GM19468 (cell line): ENCODE data around the gene NOBOX.
"Not testable (repeated sequence)": the region's sequence is repeated elsewhere in the genome, so short reads cannot be mapped to it uniquely, and the experiment has no call there.

Experiments
- ATAC-seq: cut with Tn5 transposase; IDR thresholded peaks from one replicate; pipeline ENCODE4 v1.9.1; 2021; ENCODE audit warnings: mild to moderate bottlenecking, moderate library complexity, moderate number of reproducible peaks; ENCODE audit not compliant: unreplicated experiment; ENCODE audit errors: extremely low read depth

The NOBOX gene

DNA sequence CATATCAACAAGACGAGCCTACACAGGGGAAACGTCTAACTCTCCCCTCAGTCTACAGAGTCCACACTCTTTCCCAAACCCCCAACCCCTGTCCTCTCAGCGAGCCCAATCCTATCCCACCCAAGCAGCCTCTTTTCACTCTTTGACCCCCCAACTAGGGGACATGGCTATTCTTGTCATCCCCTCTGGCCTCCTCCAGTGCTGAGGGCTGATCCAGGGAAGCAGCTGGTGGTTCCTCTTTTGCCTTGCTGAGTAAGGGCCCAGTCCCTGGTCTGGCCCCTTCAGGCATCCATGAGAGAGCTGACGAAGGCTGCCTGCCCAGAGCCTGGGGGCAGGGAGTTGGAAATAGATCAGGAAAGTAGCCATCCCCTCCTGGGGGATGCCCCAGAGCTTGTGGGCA, 6.4 kb downstream of the NOBOX start:
- ATAC-seq = no peak

DNA sequence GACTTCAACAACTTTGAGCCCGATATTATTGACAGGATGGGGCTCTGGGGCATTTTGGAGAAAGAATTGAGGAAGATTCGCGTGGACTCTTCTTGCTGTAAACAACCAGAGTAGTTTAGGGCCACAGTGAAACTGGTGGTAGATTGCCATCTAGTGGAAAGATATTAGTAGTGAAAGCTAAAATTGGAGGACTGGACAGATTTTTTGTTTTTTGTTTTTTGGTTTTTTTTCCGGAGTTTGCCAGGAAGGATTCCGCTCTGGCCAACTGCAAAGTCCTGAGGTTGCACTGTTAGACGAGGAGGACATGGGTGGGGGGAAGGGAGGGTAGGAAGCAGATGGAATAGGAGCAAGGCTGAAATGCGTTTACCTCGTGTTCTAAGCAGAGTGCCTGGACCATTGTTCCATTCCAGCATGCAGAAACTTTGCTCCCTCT, 11.7 kb downstream of the NOBOX start:
- no peak for ATAC-seq

DNA sequence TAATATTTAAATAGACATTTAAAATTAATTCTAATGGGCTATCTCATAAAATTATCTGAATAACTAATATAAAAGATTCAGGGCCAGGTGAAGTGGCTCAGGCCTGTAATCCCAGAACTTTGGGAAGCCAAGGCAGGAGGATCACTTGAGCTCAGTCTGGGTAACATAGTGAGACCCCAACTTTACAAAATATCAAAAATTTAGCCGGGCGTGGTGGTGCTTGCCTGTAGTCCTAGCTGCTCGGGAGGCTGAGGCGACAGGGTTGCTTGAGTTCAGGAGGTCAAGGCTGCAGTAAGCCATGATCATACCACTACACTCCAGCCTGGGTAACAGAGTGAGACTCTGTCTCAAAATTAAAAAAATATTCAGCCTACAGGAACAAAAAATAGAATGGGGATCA, 12.5 kb downstream of the NOBOX start:
- ATAC-seq = no peak

DNA sequence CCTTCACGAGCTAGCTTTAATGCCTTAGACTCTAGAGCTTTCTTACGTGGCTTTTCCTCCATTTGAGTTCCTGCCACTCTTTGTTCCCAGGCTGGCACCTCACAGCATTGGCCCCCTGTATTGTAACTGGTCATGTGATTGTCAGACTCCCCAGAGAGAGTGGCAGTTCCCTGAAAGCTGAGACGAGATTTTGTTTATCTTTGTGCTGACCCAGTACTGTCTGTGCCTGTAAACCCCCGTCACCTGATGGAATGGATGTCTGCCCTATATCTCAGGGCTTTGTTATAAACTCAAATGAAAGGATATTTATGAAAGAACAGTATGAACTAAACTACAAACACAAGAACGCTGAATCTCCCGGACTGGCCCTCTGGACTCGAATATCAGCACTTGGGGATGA, 13.0 kb downstream of the NOBOX start:
- no peak for ATAC-seq

DNA sequence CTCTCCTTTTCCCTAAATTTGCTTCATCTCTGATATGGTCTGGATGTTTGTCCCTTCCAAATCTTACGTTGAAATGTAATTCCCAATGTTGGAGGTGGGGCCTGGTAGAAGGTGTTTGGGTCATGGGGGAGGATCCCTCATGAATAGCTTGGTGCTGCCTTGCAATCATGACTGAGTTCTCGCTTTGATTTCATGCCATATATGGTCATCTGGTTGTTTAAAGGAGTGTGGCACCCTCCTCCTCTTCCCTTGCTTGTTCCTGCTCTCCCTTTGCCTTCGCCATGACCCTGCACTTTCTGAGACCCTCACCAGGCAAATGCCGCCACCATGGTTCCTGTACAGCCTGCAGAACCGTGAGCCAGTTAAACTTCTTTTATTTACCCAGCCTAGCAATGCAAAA, 14.5 kb downstream of the NOBOX start:
- ATAC-seq = no peak

DNA sequence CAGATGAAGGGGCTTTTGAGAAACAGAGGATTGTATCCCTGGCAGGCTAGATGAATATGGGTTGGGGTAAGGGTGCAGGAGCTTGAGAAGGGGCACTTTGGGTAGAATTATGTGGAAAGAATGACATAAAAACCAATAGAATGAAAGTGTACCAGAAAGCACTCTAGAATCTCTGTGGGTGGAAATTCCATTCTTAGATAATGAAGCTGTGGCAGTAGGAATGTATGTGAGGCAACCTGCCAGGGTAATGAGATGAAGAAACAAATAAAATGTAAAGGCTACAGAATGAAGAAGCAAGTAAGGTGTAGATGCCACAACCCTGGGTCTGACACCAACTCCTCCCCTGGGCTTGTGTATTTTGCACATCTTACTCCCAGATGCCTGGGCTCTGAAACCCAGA, 16.8 kb downstream of the NOBOX start:
- ATAC-seq = no peak

DNA sequence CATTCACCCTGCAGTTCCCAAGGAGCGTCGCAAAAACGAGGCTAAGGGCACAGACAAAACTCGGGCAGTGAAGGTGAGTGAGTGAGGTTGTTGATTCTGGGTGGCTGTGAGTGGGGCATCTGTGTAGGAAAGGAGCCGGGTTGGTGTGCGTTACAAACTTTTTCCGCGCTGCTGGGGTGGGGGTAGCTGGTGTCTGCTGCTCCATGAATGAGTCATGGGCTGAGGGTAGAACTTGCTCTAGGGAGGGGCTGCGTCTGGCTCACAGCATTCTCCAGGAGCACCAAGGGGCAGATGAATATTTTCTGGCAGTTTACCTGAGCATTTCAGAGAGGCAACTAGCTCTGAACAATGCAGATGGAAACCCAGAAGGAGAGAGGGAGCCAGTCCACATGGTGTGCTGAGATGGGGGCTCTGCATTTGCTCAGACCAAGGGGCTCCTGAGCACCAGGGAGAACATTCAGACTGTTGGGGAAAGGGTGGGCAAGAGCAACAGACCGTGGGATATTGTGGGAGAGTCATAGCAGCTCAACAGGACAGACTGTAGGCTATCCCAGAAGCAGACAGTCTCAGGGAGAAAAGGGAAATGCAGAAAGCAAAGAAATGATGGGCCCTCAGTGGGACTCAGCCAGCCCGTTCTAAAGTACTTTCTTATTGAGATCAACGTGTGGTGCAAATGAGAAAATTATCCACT, 18.8 kb downstream of the NOBOX start:
- ATAC-seq = no peak

DNA sequence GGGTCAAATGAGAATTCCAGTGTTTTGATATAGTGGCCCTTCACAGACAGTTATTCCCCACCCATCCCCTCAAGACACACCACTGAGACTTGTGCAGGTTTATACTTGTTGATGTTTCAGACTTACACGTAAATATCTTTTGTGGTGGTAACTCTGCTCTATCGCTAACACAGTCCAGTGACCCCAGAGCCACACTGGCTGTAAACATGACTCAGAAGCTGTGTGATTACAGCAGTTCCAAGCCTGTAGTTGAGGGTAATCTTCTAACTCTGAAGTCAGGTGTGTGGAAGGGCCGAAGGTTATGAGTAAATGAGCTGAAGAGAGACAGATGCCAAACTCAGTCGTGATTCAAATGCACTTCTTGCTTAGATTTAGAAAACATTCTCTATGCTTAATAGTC, 19.4 kb downstream of the NOBOX start:
- ATAC-seq = no peak

DNA sequence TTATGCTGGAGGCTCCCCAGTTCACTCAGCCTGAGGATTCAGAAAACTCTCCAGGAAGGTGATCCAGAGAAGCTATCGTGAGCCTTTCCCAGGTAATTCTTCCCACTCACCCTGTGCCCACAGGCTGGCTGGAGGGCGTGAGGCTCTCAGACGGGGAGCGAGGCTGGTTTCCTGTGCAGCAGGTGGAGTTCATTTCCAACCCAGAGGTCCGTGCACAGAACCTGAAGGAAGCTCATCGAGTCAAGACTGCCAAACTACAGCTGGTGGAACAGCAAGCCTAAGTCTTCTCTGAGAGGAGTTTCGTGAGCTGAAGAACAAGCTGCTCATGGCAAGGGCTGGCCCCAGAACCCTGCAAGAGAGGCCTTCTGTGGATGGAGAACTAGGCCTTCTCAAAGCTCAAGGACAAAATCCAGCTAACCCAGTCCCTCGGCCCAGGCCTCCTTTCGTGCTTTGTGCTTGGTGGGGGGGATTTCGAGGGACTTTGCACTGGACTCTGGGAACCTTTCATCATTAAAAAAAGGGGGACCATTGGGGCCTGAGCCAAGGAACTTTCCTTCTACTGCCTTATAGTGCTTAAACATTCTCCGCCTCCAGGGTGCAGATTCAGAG, 23.6 kb downstream of the NOBOX start:
- ATAC-seq = no peak

DNA sequence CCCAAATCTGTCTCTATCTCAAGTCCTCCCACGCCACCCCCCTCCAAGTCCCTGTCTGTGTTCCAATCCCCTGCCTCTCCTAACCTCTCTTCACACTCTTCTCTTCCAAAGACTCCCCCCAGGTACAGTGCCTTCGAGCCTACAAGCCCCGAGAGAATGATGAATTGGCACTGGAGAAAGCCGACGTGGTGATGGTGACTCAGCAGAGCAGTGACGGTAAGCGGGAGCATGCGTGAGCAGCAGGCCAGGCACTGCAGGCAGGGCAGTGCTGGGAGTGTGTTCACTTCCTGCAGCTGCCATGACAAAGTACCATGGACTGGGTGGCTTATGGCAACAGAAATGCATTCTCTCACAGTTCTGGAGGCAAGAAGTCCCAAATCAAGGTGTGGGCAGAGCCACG, 24.8 kb downstream of the NOBOX start:
- ATAC-seq = no peak

DNA sequence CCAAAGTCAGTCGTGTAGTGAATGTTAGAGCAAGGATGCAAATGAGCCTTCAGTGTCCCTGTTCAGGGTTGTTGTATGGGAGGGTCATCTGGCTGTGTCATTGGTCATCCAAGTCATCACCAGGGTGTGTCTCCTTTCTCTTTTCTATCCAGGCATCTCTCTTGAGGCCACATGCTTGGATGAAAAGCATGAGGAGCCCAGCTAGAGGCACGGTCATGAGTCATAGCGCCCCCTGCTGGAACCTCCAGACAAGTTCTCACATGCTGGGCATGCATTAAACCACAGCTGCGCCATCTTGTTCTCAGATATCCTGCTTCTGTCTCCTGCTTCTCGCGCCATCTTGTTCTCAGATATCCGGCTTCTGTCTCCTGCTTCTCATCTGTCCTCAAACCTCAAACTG, 34.3 kb downstream of the NOBOX start:
- not testable (repeated sequence) for ATAC-seq

DNA sequence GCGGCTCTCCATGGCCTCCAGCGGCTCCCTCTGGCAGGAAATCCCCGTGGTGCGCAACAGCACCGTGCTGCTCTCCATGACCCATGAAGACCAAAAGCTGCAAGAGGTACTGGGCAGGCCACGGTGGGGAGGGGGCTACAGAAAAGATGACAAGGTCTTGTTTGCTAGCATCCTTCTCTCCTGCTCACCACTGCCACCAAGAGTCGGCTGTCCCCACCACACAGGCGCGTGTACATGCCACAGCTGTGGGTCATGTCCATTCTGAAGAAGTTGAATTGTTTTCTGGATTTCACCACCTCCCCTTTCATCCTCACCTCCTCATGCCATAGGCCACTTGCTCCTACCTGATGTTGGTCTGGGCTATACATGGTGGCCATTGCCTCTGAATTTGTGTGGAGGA, 36.2 kb downstream of the NOBOX start:
- ATAC-seq = not testable (repeated sequence)

DNA sequence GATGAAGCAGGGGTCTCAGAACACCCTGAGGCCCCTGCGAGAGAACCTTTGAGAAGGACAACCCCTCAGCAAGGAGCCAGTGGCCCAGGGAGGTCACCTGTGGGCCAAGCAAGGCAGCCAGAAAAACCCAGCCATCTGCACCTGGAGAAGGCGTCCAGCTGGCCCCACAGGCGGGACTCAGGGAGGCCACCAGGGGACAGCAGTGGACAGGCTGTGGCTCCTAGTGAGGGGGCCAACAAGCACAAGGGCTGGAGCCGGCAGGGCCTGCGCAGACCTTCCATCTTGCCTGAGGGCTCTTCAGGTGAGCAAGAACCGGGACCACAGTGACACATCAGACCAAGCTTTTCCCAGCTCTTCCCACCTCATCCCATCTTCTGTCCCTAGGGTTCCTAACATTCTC, 38.0 kb downstream of the NOBOX start:
- ATAC-seq = not testable (repeated sequence)

DNA sequence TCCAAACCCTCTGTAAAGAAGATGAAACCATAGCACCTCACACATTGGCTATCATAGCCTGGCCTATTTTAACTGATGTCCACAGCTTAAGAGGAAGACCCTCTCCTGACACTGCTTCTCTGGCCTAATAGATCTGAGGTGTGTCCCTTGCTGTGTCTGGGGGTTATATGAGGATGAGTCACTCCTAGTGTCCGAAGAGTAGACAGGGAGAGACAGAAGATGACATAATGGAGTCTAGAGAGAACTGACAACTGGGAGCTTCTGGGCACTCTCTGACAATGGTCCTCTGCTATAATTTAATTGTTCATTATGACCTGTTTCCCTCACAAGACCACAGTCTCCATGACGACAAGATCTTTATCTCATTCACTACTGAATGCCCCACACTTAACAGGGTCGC, 41.4 kb downstream of the NOBOX start:
- not testable (repeated sequence) for ATAC-seq

DNA sequence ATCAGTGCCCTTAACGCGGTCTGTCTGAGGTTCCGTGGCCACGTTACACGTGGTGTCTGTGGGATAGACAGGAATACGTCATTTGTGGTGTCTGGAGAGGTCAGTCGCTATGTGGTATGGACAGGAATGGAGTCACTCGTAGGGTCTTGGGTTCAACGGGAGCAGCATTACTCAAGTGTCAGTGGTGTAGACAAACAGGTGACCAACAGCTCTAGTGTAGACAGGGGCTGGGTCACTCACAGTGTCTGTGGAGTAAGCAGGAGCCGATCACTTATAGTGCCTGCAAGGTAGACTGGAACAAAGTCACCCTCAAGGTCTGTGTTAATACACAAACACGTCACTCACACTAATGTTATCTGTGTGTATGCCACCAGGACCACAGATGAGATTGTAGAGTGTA, 46.6 kb downstream of the NOBOX start:
- ATAC-seq = not testable (repeated sequence)

DNA sequence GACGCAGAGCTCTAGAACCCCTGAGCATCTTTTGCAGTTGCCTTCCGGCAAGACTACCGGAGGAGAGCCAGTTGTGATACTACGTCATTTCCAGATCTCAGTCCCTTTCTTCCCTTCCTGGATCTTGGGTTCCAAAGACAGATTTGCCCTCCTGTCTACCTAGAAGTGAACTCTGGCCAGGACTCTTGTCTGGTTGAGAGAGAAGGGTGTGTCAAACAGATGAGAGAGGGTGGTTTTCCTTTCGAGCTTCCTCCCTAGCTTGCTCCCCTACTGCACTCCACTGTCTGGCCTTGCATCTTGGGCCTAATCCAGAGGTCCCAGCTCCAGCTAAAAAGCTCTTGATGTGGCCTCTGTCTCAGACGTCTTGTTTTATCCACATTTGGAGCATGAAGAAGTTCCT, 47.3 kb downstream of the NOBOX start:
- not testable (repeated sequence) for ATAC-seq

DNA sequence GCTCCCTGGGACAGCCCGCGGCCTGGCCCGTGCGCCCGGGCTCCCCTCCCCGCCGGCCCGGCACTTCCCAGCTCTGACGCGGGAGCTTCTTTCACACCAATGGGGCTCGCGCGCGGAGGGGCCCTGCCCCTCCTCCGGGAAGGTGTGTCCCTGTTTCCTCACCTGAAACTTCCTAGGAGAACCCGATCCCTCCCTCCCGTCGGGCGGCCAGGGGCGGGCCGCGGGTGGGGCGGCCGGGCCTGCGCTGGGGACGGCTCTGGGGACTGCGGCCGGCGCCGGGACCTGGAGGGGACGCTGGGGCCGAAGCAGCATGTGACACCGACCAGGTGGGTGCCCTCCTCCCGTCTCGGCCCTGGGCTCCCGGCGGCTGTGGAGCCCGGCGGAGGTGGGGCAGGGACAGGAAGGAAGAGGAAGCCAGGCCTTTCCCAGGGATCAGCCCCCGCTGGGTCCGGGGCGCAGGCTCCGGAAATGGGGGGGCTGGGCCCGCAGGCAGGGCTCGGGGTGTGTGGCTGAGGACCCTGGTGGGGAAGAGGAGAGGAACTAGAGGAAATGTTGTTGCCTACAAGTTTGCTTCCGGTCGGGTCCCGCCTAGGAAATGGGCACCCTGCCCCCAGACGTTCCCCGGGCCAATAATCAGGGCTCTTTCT, 48.2 kb downstream of the NOBOX start, which contains the start of gene ARHGEF5:
Gene ARHGEF5, plus strand, starts transcription at position 227 of the 647 bp plus-strand sequence. CDS start 7,268 bp downstream, outside the sequence.
- peak; percentile 77 for ATAC-seq

DNA sequence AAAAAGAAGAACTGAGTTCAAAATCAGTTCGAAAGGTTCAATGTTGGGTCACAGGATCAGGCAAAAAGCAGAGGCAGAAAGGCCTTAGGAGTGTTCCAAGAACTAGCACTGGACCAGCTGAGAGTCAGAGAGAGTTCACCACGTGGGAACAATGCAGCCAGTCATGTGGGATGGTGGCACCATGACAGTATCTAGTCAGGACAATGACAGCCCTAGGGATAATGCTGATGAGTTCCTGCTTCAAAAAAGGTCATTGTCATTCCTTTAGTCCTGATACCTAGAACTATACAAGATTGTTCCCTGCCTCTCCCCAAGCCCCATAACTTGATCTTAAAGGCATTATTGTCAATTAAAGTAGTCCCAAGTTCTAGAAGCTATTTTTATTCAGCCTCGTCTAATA, 51.8 kb downstream of the NOBOX start:
- ATAC-seq = not testable (repeated sequence)

DNA sequence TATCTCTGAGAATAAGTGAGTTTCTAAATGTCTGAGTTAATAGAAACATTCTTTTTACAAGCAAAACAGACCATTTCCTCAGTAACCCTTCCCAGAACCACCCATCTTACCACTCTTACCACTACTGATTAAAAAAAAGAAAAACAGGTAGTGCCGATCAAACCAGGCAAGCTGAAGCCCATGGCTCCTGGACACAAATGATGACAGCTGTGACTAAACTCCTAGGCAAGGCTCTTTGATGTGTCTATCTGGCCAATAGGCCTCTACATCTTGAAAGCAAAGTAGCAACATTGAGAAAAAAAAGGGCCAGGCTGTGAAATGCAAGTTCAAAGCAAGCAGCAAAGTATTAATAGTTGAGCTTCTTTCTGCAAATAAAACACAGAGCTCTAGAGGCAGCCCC, 54.9 kb downstream of the NOBOX start:
- not testable (repeated sequence) for ATAC-seq
